Endometrium (tissue), 2 donors: ENCODE measurements around the gene SEPTIN8.
"Not testable (repeated sequence)": the region's sequence is repeated elsewhere in the genome, so short reads cannot be mapped to it uniquely, and the experiment has no call there.

Experiments
- FAIRE-seq: peaks from 2 replicates; lab custom pipeline; 2012; peaks lifted over from hg19 to GRCh38; lab: Jason Lieb, UNC
- donor health status: control.
- donor health status: control.

The SEPTIN8 gene

DNA sequence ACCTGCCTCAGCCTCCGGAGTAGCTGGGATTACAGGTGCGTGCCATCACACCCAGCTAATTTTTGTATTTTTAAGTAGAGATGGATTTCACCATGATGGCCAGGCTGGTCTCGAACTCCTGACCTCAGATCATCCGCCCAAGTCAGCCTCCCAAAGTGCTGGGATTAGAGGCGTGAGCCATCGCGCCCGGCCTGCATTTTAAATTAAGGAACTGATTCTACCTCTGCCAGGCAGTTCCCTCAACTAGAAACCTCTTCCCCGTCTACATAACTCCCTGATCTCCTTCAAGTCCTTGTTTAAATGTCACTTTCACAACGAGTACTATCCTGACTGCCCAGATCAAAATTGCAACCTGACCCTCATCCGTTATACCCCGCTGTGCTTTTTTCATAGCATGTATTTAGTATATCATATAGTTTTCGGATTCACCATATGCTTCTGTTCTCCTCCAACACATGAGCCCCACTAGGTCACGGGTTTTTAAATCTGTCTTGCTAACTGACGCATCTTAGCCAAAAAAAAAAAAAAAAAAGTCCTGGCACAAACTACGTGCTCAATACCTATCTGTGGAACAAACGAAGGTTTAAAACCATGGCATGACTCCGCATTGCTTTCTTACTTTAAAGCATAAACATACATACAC lies 35.2 kb upstream of the SEPTIN8 start:
- FAIRE-seq = no peak

DNA sequence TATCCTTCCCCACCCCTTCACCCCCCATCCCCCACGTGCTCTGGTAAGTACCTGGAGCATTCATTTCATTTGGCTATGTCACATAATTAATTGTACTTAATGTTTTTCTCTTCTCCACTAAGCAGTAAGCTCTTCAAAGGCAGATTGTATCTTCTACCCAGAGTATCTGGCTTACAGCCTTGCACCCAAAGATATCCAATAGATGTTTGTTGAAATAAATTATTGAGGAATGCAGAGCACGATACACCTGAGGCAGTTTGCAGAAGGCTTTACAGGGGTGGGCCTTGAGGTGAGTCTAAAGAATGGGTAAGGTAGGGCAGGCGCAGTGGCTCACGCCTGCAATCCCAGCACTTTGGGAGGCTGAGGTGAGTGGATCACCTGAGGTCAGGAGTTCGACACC lies 33.6 kb upstream of the SEPTIN8 start:
- no peak for FAIRE-seq

DNA sequence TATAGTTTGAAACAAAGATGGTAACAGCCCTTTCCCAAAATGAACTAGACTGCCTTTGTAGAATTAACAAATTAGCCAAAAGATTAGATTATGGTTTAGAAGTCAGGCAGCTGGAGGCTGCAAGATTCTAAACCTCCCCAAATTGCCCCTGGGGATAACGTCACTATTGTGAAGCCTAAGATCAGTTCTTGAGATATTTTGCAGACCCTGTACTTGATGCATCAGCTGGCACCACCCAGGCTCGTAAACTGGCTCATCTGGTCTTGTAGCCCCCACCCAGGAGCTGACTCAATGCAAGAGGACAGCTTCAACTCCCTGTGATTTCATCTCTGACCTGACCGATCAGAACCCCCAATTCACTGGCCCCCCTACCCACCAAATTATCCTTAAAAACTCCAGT lies 31.8 kb upstream of the SEPTIN8 start:
- FAIRE-seq = no peak

DNA sequence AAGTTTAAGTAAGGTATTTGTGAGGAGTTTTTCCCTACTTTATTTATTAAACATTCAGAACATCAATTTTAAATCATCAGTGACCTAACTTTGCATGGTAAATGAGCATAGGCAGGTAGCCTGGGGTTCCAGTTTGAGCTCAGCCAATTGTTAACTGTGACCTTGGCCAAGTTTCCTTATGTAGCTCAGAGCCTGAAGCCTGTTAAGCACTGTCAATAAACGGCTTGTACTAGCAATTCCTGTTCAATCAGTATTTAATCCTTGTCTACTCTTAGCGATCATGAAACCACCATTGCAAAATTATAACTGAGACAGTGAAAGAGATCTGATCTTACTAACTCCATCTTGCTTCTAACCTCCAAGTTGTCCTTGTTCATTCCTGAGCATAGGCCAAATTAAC lies 31.4 kb upstream of the SEPTIN8 start:
- FAIRE-seq = no peak

DNA sequence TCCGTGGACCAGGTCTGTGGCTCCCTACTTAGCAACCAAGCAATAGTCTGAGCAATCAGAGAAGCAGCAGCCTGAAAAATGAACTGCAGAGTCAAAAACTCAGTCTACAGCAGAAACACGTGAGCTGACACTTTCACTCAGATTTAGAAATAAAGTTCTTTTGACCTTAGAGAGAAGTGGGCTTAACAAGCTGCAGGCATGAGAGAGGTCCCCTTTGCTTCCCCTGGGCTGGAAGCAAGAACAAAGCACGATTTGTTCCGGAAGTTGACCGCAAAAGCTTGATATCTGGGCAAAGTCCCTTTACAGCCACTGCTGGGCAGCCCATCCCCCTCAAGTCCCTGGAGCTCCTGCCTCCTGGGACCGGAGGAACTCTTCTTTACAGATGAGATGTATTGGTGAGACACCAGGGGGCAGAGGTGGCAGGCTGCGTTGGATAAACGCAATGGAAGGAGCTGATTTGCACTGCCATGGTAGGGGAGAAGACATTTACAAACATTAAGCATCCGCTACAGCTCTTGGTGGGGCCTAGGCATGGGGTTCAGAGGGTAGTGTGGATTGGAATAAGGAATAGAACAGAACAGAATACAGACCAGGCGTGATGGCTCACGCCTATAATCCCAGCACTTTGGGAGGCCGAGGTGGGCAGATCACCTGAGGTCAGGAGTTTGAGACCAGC lies 30.3 kb upstream of the SEPTIN8 start:
- FAIRE-seq = no peak

DNA sequence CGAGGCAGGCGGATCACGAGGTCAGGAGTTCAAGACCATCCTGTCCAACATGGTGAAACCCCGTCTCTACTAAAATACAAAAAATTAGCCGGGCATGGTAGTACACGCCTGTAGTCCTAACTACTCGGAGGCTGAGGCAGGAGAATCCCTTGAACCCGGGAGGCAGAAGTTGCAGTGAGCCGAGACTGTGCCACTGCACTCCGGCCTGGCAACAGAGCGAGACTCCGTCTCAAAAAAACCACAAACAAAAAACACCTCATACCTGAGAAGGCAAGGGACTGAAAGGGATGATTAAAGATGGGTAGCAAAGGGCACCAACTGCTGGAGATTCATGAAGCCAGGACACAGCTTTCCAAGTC lies 29.7 kb upstream of the SEPTIN8 start:
- FAIRE-seq = not testable (repeated sequence)

DNA sequence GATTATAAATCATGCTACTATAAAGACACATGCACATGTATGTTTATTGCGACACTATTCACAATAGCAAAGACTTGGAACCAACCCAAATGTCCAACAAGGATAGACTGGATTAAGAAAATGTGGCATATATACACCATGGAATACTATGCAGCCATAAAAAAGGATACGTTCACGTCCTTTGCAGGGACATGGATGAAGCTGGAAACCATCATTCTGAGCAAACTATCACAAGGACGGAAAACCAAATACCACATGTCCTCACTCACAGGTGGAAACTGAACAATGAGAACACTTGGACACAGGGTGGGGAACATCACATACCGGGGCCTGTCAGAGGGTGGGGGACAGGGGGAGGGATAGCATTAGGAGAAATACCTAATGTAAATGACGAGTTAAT lies 28.8 kb upstream of the SEPTIN8 start:
- FAIRE-seq = not testable (repeated sequence)

DNA sequence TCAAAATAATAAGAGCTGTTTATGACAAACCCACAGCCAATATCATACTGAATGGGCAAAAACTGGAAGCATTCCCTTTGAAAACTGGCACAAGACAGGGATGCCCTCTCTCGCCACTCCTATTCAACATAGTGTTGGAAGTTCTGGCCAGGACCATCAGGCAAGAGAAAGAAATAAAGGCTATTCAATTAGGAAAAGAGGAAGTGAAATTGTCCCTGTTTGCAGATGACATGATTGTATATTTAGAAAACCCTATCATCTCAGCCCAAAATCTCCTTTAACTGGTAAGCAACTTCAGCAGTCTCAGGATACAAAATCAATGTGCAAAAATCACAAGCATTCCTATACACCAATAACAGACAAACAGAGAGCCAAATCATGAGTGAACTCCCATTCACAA lies 27.2 kb upstream of the SEPTIN8 start:
- FAIRE-seq = not testable (repeated sequence)

DNA sequence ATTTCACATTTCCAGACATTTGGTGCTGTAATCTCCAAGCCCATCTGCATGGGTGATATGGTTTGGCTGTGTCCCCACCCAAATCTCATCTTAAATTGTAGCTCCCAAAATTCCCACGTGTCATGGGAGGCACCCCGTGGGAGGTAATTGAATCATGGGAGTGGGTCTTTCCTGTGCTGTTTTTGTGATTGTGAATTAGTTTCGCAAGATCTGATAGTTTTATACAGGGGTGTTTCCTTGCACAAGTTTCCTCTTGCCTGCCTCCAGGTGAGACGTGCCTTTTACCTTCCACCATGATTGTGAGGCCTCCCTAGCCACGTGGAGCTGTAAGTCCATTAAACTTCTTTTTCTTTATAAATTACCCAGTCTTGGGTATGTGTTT lies 25.6 kb upstream of the SEPTIN8 start:
- not testable (repeated sequence) for FAIRE-seq

DNA sequence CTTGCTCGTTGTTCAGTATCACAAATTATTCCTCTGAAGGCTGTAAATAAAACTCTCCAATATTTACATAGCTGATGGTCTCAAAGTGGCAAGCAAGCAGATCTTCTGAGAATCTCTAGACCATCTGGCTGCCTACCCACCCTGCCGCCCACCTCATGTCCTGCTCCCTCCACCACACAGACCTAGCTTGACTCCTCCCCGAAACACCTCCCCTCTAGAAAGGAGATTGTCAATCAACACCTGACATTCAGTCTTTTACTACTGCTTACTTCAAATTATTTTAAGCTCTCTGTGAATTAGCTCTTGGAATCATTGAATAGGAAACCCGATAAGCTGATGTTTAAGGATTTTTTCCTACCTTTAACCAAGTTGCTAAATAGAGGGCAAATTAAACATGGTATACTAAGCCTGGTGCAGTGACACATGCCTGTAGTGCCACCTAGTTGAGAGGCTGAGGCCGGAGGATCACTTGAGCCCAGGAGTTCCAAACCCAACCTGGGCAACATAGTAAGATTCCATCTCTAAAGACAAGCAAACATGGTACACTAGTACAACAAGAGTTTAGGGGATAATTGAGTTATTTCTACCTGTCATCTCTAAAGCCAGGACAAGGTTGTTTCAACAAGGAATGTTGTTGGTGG lies 25.1 kb upstream of the SEPTIN8 start:
- FAIRE-seq = no peak

DNA sequence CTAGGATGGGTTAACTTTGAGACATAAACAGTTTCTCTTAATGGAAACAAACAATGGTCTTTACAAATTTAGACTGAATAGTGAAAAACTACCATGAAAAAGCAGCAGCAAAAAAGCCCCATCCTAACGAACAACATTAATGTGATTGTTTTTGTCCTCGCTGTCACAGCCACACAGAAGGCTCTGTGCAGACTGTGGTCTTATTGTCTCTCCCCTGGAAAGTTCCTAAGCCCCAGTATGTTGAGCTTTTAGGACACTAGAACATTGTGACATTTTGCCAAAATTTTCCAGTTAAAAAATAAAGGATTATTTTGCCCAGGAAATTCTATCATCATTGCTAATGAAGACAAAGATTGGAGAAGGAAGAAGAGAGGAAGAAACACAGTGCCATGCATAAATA lies 23.5 kb upstream of the SEPTIN8 start:
- FAIRE-seq = no peak

DNA sequence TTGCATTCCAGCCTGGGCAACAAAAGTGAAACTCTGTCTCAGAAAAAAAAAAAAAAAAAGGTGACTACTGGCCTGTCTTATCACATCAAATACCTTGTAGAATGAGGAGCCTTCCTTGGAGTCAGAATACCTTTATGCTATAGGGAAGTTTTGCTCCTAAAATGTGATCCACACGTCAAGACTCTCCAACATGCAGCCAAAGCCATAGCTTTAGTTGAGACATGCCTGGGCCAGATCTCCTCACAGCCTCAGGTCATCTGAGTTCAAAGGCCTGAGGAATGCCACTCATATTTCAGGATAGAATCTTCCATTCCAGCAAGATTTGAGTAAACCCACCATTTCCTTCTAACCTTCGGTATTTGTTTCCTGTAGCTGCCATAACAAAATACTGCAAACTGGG lies 22.4 kb upstream of the SEPTIN8 start:
- no peak for FAIRE-seq

DNA sequence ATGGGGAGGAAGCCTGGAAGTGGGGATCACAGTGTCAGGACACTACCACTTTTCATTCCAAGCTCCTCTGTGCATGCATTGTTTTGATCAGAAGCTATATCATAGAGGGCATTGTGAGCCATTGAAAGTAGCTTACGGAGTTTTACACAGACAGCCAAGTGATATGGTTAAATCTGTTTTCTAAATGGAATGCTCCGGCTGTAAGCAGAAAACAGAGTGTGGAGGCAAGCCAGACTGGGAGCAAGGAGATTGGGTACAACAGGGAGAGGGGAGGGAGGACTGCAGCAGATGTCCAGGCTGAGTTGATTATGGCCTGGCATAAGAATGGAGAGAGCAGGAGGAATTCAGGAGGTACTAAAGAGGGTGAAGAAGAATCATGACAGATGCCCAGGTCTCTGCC lies 20.6 kb upstream of the SEPTIN8 start:
- no peak for FAIRE-seq

DNA sequence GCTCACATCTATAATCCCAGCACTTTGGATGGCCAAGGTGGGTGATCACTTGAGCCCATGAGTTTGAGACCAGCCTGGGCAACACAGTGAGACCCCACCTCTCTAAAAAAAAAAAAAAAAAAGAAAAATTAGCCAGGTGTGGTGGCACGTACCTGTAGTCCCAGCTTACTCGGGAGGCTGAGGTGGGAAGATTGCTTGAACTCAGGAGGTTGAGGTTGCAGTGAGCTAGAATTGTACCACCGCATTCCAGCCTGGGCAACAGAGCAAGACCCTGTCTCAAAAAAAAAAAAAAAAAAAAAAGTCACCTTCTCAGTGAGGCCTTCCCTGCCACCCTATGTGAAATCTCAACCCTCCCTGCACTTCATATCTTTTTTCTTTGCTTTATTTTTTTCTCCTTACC lies 14.0 kb upstream of the SEPTIN8 start:
- no peak for FAIRE-seq

DNA sequence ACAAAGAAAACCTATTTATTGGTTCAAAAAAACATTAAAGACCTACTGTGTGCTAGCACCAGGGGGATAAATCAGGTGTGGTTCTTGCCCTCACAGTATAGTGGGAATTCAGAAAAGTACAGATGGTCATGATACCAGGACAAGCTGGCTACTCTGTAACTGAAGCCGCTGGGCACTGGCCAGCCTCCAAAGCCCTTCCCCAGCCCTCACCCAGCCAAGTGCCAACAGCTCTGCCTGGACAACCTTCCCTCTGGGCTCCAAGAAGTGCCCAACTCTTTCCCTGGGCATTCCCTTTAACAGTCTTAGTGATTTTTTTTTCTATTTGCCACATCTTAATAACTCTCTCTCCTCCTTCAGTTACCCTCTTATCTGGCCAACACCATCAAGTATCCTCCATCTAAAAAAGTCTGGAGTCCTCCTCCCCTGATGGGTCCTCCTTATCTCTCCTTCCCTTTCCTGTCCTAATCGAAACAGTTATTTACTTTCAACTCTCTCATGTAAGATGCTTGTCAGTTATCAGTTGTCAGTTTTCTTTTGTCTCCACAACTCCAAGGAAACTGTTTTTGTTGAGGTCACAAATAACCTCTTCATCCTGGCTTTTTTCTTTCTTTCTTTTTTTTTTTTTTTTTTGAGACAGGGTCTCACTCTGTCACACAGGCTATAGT lies 13.3 kb upstream of the SEPTIN8 start:
- FAIRE-seq = no peak

DNA sequence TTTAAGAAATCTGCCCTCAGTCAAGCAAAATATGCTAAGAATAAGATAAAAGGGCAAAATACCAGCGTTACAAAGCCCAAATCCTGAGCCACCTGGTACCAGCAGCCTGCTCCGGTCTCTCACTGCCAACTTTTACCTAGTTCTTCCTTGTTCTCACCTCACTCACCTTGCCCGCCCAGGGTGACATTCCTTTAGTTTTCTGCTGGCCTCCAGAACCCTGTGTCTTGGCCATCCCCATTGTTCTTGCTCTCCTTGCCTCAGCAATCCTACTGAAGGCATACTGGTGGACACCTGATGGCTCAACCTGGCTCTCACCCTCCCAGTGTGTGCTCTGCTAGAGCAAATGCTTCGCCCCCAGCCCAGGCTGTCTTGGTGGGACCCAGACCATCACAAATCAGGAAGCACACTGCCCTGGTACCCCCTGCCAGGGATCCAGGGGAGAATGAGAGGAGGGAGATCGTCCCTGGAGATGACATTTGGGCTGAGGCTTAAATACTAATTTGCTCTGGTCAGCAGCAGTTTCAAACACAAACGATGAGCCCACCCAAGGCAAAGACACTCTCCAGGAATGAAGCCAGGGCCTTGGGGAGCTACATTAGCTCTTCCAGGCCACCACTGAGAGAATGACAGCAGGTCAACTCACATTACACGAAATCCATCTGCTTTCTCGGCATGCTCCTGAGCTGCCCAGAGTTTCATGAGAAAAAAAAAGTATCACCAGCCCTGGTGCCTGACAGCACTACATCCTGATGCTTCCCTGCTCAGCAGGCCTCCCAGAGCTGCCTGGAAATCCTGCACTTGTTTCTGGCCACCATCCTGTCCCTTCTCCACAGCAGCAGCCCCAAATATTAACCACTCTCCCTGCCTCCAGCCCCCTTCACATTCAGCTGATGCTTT lies 12.2 kb upstream of the SEPTIN8 start:
- FAIRE-seq = no peak

DNA sequence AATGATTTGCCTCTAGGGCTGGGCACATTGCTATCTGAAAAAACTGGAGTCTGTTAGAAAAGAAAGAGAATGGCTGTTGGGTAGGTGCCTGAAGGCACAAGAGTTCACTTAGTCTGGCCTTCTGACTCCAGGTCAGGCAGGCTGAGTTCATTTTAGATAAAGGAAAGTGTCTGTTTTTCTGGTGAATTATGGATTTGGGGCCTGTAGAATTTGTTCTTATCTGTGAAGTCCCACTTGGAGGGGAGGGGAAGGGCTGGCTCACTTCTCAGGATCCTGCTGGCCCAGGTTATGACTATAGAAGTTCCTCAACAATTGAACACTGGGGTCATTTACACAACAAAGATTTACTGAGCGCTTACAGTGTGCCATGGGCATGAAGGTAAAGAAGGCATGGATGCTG lies 11.5 kb upstream of the SEPTIN8 start:
- FAIRE-seq = no peak

DNA sequence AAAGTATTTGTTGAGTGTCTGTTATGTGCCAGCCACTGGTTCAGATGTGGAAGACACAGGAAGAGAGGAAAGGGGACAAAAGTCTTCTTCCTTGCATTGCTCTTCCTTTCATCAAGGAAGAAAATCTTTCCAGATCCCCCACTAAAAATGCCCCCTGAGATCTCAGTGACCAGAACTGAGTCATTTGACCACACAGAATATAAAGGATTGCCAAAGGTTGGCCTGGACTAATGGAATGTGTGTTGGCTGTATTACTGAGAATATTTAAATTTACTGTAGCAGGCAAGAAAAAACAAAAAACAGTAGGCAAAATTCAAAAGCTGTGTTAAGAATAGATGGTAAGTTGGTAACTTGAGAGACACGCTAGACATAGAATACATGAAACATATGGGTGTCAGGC lies 10.0 kb upstream of the SEPTIN8 start:
- FAIRE-seq = no peak

DNA sequence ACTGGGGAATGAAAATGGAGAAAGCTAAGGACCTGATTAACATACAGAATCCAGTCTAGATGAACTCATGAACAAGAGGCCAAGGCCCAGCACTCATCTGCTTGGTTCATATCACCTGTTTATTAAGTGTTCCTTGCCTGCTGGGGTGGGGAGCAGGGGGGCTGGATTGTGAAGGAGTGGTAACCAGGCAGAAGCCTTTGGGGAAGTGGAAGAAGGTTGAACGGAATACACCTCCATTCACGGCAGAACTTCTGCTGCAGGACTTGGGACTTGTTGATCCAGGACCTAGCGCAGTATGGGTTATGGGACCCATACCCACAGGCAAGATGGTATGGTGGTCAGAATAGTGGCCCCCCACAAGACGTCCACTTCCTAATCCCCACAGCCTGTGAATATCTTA lies 8.8 kb upstream of the SEPTIN8 start:
- FAIRE-seq = no peak

DNA sequence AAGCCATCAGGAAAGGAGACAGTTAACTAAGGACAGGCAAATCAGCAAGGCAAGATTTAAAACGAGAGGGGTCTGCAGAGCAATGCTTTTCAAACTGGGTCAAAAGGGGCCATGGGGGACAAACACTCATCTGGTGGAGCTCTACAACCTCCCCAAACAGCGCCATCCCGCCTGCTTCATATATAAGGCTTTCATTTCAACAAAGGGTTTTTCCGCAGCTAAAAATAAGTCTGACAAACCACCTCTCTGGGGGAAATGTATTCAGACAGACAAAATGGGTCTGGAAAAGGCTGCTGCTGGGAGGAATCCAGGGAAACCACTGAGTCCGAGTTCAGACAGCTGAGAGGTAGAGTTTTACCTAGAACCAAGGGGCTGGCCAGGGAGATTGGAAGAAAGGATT lies 8.3 kb upstream of the SEPTIN8 start:
- no peak for FAIRE-seq

DNA sequence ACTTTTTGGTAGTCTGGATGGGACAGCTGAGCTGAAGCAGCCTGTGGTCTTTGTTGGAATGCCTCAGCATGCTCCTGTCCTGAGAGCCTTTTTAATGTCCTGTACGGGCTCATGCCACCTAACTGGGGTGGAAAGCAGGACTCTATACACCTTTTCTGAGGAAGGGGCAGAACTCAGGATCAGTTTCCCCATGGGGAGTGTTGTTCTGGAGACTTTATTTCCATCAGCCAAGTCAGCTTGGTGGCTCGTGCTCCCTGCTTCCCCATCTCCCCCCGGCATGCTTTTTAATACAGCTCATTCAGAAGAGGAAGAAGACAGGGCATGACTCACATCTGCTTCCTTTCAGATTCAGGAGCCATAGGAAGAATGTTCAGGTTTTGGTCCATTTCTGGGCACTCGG lies 5.1 kb upstream of the SEPTIN8 start:
- no peak for FAIRE-seq

DNA sequence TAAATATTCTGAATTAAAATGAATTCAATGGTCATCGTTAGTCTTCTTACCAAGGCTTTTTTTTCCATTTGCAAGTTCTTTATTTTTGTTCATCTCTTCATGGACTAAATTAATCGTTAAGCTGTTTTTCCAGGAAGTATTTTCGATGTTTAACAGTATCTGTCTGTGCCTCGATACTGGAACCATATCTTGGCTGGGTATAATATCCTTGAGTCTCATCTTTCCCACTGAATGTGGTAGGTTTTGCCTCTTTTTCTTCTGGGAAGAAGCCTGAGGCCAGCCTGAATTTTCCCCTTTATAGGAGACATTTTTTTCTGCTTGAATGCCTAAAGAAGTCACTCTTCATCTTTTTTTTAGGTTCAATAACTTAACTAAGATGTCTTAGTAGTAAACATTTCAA lies 4.0 kb upstream of the SEPTIN8 start:
- FAIRE-seq = no peak
